CD4-positive, alpha-beta T cell (primary cell): ENCODE measurements around the gene STAT2. TPM values are rescaled to one million over a fixed set of nuclear protein-coding genes. Genes with fewer than 3 reads are reported as not detected.
A peak's percentile ranks its signal among the peaks of the same experiment; 100 is the strongest.

Experiments
- ATAC-seq: fragments of 200-7000 bp; cut with Tn5 transposase; one replicate; pipeline ENCODE4 v1.10.0; 2022; ENCODE audit warnings: mild to moderate bottlenecking; ENCODE audit not compliant: poor library complexity
- CTCF ChIA-PET: fragments of 350-600 bp; sonication (Branson Sonifier 250); formaldehyde crosslinking; loops from one replicate; lab custom pipeline; 2021; ENCODE audit warnings: antibody characterized with exemption, inconsistent platforms; lab: Charles Lee
- POLR2A ChIA-PET: fragments of 350-600 bp; sonication (Branson Sonifier 250); formaldehyde crosslinking; loops from one replicate; lab custom pipeline; 2021; ENCODE audit warnings: antibody characterized with exemption, inconsistent platforms; lab: Charles Lee
- DNase-seq, 14 experiments: peaks; one replicate each; pipeline ENCODE4 v3.0.0-alpha.2; 2013 to 2020; ENCODE audit warnings: mixed read lengths in 2 of 14
- H3K27ac ChIP-seq, 2 donors: one replicate each; pipeline versions ENCODE4 v1.5.1 to v1.7.0; 2013; ENCODE audit warnings: low read length in 2 of 2, low read depth in 1 of 2, mild to moderate bottlenecking in 1 of 2
- H3K27me3 ChIP-seq, 2 experiments: 1 replicate in 1 of 2; 2 replicates in 1 of 2; pipeline versions ENCODE4 v1.6.1 to v1.7.0; 2013; ENCODE audit warnings: low read length in 2 of 2, control low read depth in 1 of 2, mild to moderate bottlenecking in 1 of 2, moderate library complexity in 1 of 2; ENCODE audit not compliant: insufficient read depth in 2 of 2, control insufficient read depth in 1 of 2
- H3K36me3 ChIP-seq: one replicate; pipeline ENCODE4 v1.6.1; 2013; ENCODE audit warnings: low read length, control low read depth; ENCODE audit not compliant: insufficient read depth
- H3K4me1 ChIP-seq: one replicate; pipeline ENCODE4 v1.6.1; 2013; ENCODE audit warnings: low read length, control low read depth; ENCODE audit not compliant: insufficient read depth
- H3K4me3 ChIP-seq: one replicate; pipeline ENCODE4 v1.5.1; 2013; ENCODE audit warnings: mild to moderate bottlenecking, low read length, moderate library complexity
- H3K9me3 ChIP-seq, 2 experiments: 1 replicate in 1 of 2; 2 replicates in 1 of 2; pipeline versions ENCODE4 v1.6.1 to v1.7.0; 2013; ENCODE audit warnings: low read length in 2 of 2, mild to moderate bottlenecking in 2 of 2, control low read depth in 1 of 2, moderate library complexity in 1 of 2; ENCODE audit not compliant: control insufficient read depth in 1 of 2, insufficient read depth in 1 of 2
- H3K27ac Mint-ChIP-seq: one replicate; pipeline ENCODE4 v1.8.0; 2020; ENCODE audit warnings: mixed read lengths
- H3K27me3 Mint-ChIP-seq: one replicate; pipeline ENCODE4 v1.8.0; 2021; ENCODE audit warnings: mixed read lengths
- H3K36me3 Mint-ChIP-seq: one replicate; pipeline ENCODE4 v1.8.0; 2021; ENCODE audit warnings: low read depth, mixed read lengths
- H3K4me1 Mint-ChIP-seq: one replicate; pipeline ENCODE4 v1.8.0; 2021; ENCODE audit warnings: low read depth, mixed read lengths
- H3K4me3 Mint-ChIP-seq: one replicate; pipeline ENCODE4 v1.8.0; 2020; ENCODE audit warnings: mild to moderate bottlenecking, mixed read lengths
- H3K9me3 Mint-ChIP-seq: one replicate; pipeline ENCODE4 v1.8.0; 2020; ENCODE audit warnings: mixed read lengths
- intact Hi-C, 2 experiments: fragments of 100-400 bp; cut with DNase I in 1 of 2; cut with micrococcal nuclease in 1 of 2; formaldehyde crosslinking; loops; one replicate each; pipeline versions ENCODE4 v1.15.1 to v1.9.0; 2023 to 2025; cut with DNase I, micrococcal nuclease
- total RNA-seq, 174 experiments: library from RNA in 2 of 174; stranded (reverse) in 2 of 174; gene quantifications; one replicate each; pipeline ENCODE4 v1.2.3 and lab custom pipeline; 2021 to 2026
- TF ChIP-seq, protein P1 (sequence below): fragments of 200-600 bp; IDR thresholded peaks from one replicate; pipeline ENCODE4 v1.8.0; 2022; ENCODE audit warnings: antibody characterized with exemption, mild to moderate bottlenecking

The STAT2 gene
- total RNA-seq, 2 experiments from 2014 or later = 114 to 125 TPM

DNA sequence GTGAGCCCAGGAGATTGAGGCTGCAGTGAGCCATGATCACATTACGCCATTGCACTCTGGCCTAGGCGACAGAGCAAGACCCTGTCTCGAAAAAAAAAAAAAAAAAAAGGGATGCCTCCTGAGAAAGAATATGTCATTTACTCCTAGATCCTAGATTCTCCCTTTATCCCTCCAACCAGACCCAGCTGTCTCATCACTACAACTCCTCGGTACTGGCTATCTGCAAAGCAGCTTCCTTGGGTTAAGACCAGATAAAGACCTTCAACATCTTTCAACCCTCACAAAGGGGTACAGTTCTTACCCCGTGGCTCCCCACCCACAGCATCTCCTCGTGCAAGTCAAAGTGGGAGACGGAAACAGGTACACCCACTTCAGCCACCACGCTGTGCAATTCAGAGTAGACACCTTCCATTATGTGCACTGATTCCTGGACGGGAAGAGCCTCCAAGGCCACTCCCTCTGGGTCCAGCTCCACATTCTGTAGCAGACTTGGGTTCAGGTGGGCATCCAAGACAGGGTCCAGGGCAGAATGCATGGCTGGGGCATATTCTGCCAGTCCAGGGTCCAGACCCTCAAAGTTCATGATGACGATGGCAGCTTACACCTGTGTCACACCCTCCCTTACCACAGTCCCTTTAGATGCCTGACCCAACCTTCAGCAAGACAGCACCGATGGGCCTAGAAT lies 27.3 kb downstream of the STAT2 start:
- Histone ChIP-seq H3K27ac (peak overlapping the region; percentile 99 to 100), H3K9me3 (no peaks in the 10 kb centered on the region), H3K4me3 (peak overlapping the region; percentile 71), H3K4me1 (peaks cover 21% of the 10 kb centered on the region), H3K27me3 (no peaks in the 10 kb centered on the region), H3K36me3 (peaks cover 10% of the 10 kb centered on the region)
- CTCF ChIA-PET = interaction anchor here (1.1 to 1.8 kb wide), 3 partner anchors 15 to 132 kb away, joined by 7 to 8 read pairs (median 8); partner anchors contain the start of gene STAT2
- H3K27ac Mint-ChIP-seq = peak overlapping the region; percentile 100
- peak overlapping the region; percentile 94 for H3K4me3 Mint-ChIP-seq
- peaks cover 39% of the 10 kb centered on the region for H3K36me3 Mint-ChIP-seq
- intact Hi-C loops = loop anchor here in 1 of 2 experiments (2.0 to 5.0 kb wide), 2 partner anchors 14 to 130 kb away; no protein-coding TSS in a partner anchor
- H3K4me1 Mint-ChIP-seq = peaks cover 44% of the 10 kb centered on the region
- no peaks in the 10 kb centered on the region for H3K27me3 Mint-ChIP-seq
- POLR2A ChIA-PET = interaction anchor here (0.6 to 5.2 kb wide), 16 partner anchors 10 to 406 kb away, joined by 3 to 64 read pairs (median 4); partner anchors contain the start of genes CNPY2, PA2G4, RAB5B and RNF41
- TF ChIP-seq, protein P1, sequence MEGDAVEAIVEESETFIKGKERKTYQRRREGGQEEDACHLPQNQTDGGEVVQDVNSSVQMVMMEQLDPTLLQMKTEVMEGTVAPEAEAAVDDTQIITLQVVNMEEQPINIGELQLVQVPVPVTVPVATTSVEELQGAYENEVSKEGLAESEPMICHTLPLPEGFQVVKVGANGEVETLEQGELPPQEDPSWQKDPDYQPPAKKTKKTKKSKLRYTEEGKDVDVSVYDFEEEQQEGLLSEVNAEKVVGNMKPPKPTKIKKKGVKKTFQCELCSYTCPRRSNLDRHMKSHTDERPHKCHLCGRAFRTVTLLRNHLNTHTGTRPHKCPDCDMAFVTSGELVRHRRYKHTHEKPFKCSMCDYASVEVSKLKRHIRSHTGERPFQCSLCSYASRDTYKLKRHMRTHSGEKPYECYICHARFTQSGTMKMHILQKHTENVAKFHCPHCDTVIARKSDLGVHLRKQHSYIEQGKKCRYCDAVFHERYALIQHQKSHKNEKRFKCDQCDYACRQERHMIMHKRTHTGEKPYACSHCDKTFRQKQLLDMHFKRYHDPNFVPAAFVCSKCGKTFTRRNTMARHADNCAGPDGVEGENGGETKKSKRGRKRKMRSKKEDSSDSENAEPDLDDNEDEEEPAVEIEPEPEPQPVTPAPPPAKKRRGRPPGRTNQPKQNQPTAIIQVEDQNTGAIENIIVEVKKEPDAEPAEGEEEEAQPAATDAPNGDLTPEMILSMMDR = no peak
- H3K9me3 Mint-ChIP-seq = no peaks in the 10 kb centered on the region
- DNase-seq (no peak), ATAC-seq (no peak)

DNA sequence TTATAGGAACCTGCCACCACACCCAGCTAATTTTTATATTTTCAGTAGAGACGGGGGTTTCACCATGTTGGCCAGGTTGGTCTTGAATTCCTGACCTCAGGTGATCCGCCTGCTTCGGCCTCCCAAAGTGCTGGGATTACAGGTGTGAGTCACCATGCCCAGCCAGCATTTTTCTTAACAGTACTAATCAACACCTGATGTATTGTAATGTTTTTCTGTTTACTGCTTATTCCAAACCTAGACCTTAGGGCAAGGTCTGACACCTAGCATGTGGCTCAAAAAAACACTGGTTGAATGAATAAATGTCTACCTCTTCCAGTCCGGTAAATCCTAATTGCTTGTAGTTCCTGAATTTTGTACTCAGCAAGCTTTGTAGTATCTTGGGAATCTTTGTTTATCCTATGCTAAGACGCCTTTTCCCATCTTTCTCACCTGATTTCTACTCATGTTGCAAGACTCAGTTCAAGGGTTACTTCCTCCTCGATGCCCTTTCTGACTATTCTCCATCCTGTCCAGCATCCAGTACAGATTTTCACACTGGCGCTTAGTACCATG lies 28.9 kb downstream of the STAT2 start:
- Histone ChIP-seq H3K36me3 (peaks cover 26% of the 10 kb centered on the region), H3K4me1 (peaks cover 19% of the 10 kb centered on the region), H3K27ac (no peak overlapping the region), H3K9me3 (no peaks in the 10 kb centered on the region), H3K27me3 (no peaks in the 10 kb centered on the region), H3K4me3 (no peak overlapping the region)
- peak overlapping the region; percentile 23 for H3K4me3 Mint-ChIP-seq
- intact Hi-C loops = loop anchor here in 1 of 2 experiments (5.0 kb wide), 1 partner anchor 131 kb away; no protein-coding TSS in a partner anchor
- peak overlapping the region; percentile 39 for H3K27ac Mint-ChIP-seq
- peaks cover 32% of the 10 kb centered on the region for H3K4me1 Mint-ChIP-seq
- no peak for ATAC-seq
- TF ChIP-seq, protein P1 = no peak
- H3K27me3 Mint-ChIP-seq = no peaks in the 10 kb centered on the region
- ChIA-PET CTCF (no interaction called here), POLR2A (interaction anchor here (3.9 to 5.2 kb wide), 2 partner anchors 15 to 29 kb away, joined by 39 to 64 read pairs; partner anchors contain the start of genes CNPY2 and STAT2)
- H3K9me3 Mint-ChIP-seq = no peaks in the 10 kb centered on the region
- DNase-seq = no peak
- peaks cover 55% of the 10 kb centered on the region for H3K36me3 Mint-ChIP-seq

DNA sequence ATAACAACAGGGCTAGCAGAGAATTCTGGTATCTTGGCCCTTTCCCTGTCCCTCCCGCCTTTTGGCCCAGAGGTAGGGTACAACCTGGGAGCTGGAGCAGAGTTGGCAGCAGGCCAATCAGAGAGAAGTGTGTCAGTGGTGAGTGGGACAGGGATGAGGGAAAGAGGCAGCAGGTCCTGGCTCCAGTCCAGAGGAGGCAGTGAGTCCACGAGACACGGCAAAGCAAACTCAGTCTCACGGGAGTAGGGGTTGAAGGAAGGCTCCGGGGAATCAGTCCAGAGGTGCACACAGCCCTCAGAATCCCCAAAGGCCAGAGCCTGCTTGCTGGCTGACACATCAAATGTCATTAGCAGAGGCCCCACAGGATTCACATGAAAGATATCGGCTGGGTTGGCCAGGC lies 33.4 kb downstream of the STAT2 start:
- no peak for DNase-seq
- H3K36me3 Mint-ChIP-seq = peaks cover 79% of the 10 kb centered on the region

More for the DNA sequence above, 33.4 kb downstream of the STAT2 start:
- no peaks in the 10 kb centered on the region for H3K27me3 ChIP-seq
- no peak for ATAC-seq
- ChIA-PET CTCF (no interaction called here), POLR2A (no interaction called here)
- no peak overlapping the region for H3K27ac ChIP-seq
- TF ChIP-seq, protein P1 = no peak
- no peaks in the 10 kb centered on the region for H3K9me3 ChIP-seq
- H3K27ac Mint-ChIP-seq = no peak overlapping the region
- H3K4me1 ChIP-seq = no peaks in the 10 kb centered on the region
- H3K9me3 Mint-ChIP-seq = no peaks in the 10 kb centered on the region
- H3K36me3 ChIP-seq = peaks cover 68% of the 10 kb centered on the region
- no peak overlapping the region for H3K4me3 Mint-ChIP-seq
- H3K27me3 Mint-ChIP-seq = no peaks in the 10 kb centered on the region
- intact Hi-C loops = no loop called here
- no peak overlapping the region for H3K4me3 ChIP-seq
- H3K4me1 Mint-ChIP-seq = peaks cover 5% of the 10 kb centered on the region
